Measurements from ENCODE around the gene C5. TPM values are rescaled to one million over a fixed set of nuclear protein-coding genes. Genes with fewer than 3 reads are reported as not detected.

C5 gene
- total and polyA plus RNA-seq, 9 of the 15 experiments (the other 6 are each of a cell fraction or from before 2014, with no cell fraction given): 0.08 to 0.91 (median 0.42) TPM

DNA sequence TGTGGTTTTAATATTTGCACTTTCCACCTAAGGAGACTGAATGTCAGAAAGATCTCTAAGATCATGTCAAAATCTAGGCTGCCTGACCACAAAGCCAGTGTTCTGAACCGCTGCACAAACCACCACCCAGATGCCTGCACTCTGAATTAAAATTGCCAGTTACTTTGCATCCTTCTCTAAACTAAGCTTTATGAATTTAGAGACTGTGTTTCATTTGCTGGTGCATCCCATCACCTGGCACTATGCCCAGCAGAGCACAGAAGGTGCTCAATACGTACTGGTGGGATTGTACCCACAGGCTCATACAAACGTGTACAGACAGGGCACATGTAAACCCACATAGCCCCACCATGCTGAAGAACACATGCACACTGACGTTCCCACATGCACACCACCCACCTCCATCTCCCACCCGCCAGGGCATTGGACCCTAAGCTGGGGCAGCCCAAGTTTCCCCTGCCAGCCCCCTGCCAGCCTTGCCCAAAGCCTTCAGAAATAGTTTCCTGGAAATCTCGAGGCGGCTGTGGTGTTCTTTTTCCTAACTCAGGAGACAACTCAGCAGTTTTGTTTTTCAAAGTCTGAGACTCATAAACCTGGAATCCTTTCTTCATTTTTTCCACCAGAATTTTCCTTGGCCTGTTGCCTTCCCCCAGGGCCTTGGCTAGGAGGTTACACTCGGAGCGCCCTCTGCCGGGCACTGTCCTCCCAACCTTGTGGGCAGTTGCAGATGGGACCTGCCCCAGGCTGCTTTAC is 113.9 kb downstream of the C5 start (continued):
- TF ChIP-seq, protein P1, sequence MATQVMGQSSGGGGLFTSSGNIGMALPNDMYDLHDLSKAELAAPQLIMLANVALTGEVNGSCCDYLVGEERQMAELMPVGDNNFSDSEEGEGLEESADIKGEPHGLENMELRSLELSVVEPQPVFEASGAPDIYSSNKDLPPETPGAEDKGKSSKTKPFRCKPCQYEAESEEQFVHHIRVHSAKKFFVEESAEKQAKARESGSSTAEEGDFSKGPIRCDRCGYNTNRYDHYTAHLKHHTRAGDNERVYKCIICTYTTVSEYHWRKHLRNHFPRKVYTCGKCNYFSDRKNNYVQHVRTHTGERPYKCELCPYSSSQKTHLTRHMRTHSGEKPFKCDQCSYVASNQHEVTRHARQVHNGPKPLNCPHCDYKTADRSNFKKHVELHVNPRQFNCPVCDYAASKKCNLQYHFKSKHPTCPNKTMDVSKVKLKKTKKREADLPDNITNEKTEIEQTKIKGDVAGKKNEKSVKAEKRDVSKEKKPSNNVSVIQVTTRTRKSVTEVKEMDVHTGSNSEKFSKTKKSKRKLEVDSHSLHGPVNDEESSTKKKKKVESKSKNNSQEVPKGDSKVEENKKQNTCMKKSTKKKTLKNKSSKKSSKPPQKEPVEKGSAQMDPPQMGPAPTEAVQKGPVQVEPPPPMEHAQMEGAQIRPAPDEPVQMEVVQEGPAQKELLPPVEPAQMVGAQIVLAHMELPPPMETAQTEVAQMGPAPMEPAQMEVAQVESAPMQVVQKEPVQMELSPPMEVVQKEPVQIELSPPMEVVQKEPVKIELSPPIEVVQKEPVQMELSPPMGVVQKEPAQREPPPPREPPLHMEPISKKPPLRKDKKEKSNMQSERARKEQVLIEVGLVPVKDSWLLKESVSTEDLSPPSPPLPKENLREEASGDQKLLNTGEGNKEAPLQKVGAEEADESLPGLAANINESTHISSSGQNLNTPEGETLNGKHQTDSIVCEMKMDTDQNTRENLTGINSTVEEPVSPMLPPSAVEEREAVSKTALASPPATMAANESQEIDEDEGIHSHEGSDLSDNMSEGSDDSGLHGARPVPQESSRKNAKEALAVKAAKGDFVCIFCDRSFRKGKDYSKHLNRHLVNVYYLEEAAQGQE (IDR thresholded peaks at IDR 0.05; ENCODE audit: borderline replicate concordance): peak; percentile 90
- TF ChIP-seq, protein P1 (CRISPR knock-in tag; IDR thresholded peaks at IDR 0.05; ENCODE audit: low read depth): no peak
- TF ChIP-seq ZC3H11A (IDR thresholded peaks at IDR 0.05; ENCODE audit: low read depth, low read length) (no peak), EWSR1 (IDR thresholded peaks at IDR 0.05; ENCODE audit: borderline replicate concordance, low read depth, partially characterized antibody) (no peak), ZNF184 (CRISPR knock-in tag; IDR thresholded peaks at IDR 0.05) (no peak), ADNP (tag; IDR thresholded peaks at IDR 0.05) (no peak), CC2D1A (IDR thresholded peaks at IDR 0.05) (peak; percentile 51; the same call in 1 of the 2 replicates), CXXC5 (CRISPR knock-in tag; IDR thresholded peaks at IDR 0.05) (0 out of 2 replicates have a peak, but pooled peaks have one; percentile 19), RBM39 (optimal IDR thresholded peaks at IDR 0.05; ENCODE audit: low read depth, low read length) (no peak), JUN (IDR thresholded peaks at IDR 0.05; ENCODE audit: borderline replicate concordance, low read depth, low read length) (0 out of 2 replicates have a peak, but pooled peaks have one; percentile 43), JUN (CRISPR knock-in tag; IDR thresholded peaks at IDR 0.05; ENCODE audit: borderline replicate concordance) (no peak), ZSCAN29 (IDR thresholded peaks at IDR 0.05) (no peak)
